GM12873 (cell line): ENCODE measurements around the gene PRPF40B.

ENCODE experiments used
- CTCF ChIP-seq: IDR thresholded peaks from 2 replicates; pipeline ENCODE4 v1.5.1; 2012; ENCODE audit warnings: low read depth, mild to moderate bottlenecking, moderate library complexity, low read length, control low read depth; ENCODE audit not compliant: insufficient read depth; ENCODE audit errors: missing control alignments

The PRPF40B gene

GRCh38 chr12:49641748-49642369 is 18.5 kb downstream of the PRPF40B start:
- no peak for TF ChIP-seq CTCF

- TF ChIP-seq CTCF = no peak
Observed at GRCh38 chr12:49642370-49642802, 19.0 kb downstream of the PRPF40B start.

GRCh38 chr12:49643135-49643534 is 19.8 kb downstream of the PRPF40B start:
- no peak for TF ChIP-seq CTCF

- TF ChIP-seq CTCF = no peak
Observed at GRCh38 chr12:49643961-49644619, 20.7 kb downstream of the PRPF40B start.

- peak; percentile 95 for TF ChIP-seq CTCF
Observed at GRCh38 chr12:49644620-49644994, 21.2 kb downstream of the PRPF40B start.

- TF ChIP-seq CTCF = no peak
Observed at GRCh38 chr12:49645146-49646039, 22.0 kb downstream of the PRPF40B start.

GRCh38 chr12:49646331-49646830 is 23.0 kb downstream of the PRPF40B start:
- TF ChIP-seq CTCF = no peak
